HCT116 (cell line): Measurements from ENCODE around the gene SLC35F1. TPM values are rescaled to one million over a fixed set of nuclear protein-coding genes. Genes with fewer than 3 reads are reported as not detected.

Experiments used
- ATAC-seq: fragments of 200-7000 bp; cut with Tn5 transposase; 2 replicates; pipeline ENCODE4 v1.9.1; 2020; ENCODE audit warnings: mild to moderate bottlenecking, moderate library complexity
- BruUV-seq: library from RNA; stranded (reverse); fragments of 400-500 nt; replicated peaks from 2 replicates; lab custom pipeline; 2021; lab: Mats Ljungman, UMichigan
- CTCF ChIA-PET: fragments of 300-600 bp; sonication (Branson Sonifier 250); formaldehyde crosslinking; loops from one replicate; lab custom pipeline; 2021; ENCODE audit warnings: antibody characterized with exemption; lab: Charles Lee
- POLR2A ChIA-PET: fragments of 300-600, 350-600 bp; sonication (Branson Sonifier 250); formaldehyde crosslinking; loops from one replicate; lab custom pipeline; 2021; ENCODE audit warnings: antibody characterized with exemption; lab: Charles Lee
- RAD21 ChIA-PET, 2 experiments: fragments of 300-600 bp; sonication (Branson Sonifier 250); formaldehyde crosslinking; loops; one replicate each; lab custom pipeline; 2023; ENCODE audit warnings: low total read pairs in 2 of 2; ENCODE audit not compliant: uncharacterized antibody in 2 of 2, unreplicated experiment in 2 of 2, low non-redundant PET in 1 of 2; lab: Charles Lee
- DNase-seq: peaks from one replicate; pipeline ENCODE4 v3.0.0-alpha.2; 2010; ENCODE audit warnings: low read depth, low spot score
- H2AFZ ChIP-seq: fragments of 200-600 bp; shearing (Covaris generic), sonication (generic); 2 replicates; pipeline ENCODE4 v1.6.1; 2017; ENCODE audit warnings: low read depth, mixed run types, mixed read lengths, antibody characterized with exemption, low read length; ENCODE audit not compliant: poor library complexity, severe bottlenecking
- H3K27ac ChIP-seq: 2 replicates; pipeline ENCODE4 v1.5.1; 2012; ENCODE audit warnings: low read depth, low read length
- H3K27me3 ChIP-seq: fragments of 200-600 bp; sonication (generic); 2 replicates; pipeline ENCODE4 v1.6.1; 2016; ENCODE audit warnings: mixed run types, low read length, mixed read lengths; ENCODE audit not compliant: insufficient read depth
- H3K36me3 ChIP-seq, 2 experiments: fragments of 200-500 bp in 1 of 2; fragments of 200-600 bp in 1 of 2; sonication (Bioruptor generic) in 1 of 2; sonication (generic) in 1 of 2; 2 replicates each; pipeline versions ENCODE4 v1.5.1 to v1.6.1; 2014 to 2016; ENCODE audit warnings: low read length in 2 of 2, inconsistent platforms in 1 of 2, mixed read lengths in 1 of 2, mixed run types in 1 of 2; ENCODE audit not compliant: insufficient read depth in 2 of 2, control insufficient read depth in 1 of 2
- H3K4me1 ChIP-seq, 2 experiments: fragments of 200-600 bp in 1 of 2; sonication (generic) in 1 of 2; 2 replicates each; pipeline versions ENCODE4 v1.5.1 to v1.6.1; 2012 to 2017; ENCODE audit warnings: low read length in 2 of 2, inconsistent platforms in 1 of 2, mild to moderate bottlenecking in 1 of 2, mixed read lengths in 1 of 2, mixed run types in 1 of 2, moderate library complexity in 1 of 2; ENCODE audit not compliant: insufficient read depth in 2 of 2, control insufficient read depth in 1 of 2
- H3K4me2 ChIP-seq: fragments of 200-600 bp; sonication (generic); 2 replicates; pipeline ENCODE4 v1.6.1; 2017; ENCODE audit warnings: mixed run types, low read length, mixed read lengths
- H3K4me3 ChIP-seq, 2 experiments: fragments of 200-600 bp in 1 of 2; sonication (generic) in 1 of 2; replicated peaks in 1 of 2; 2 replicates each; pipeline ENCODE4 v1.5.1; 2011 to 2016; ENCODE audit warnings: low read length in 2 of 2, control low read depth in 1 of 2, low read depth in 1 of 2, mild to moderate bottlenecking in 1 of 2, mixed read lengths in 1 of 2, mixed run types in 1 of 2
- H3K79me2 ChIP-seq: fragments of 200-600 bp; sonication (generic); 2 replicates; pipeline ENCODE4 v1.6.1; 2017; ENCODE audit warnings: mild to moderate bottlenecking, mixed run types, low read length, moderate library complexity, mixed read lengths; ENCODE audit not compliant: insufficient read depth
- H3K9ac ChIP-seq: fragments of 200-600 bp; sonication (generic); 2 replicates; pipeline ENCODE4 v1.6.1; 2016; ENCODE audit warnings: low read length, mixed read lengths
- H3K9me2 ChIP-seq: fragments of 200-600 bp; sonication (generic), shearing (Covaris generic); 2 replicates; pipeline ENCODE4 v1.6.1; 2017; ENCODE audit warnings: mixed run types, mild to moderate bottlenecking, moderate library complexity; ENCODE audit not compliant: insufficient read depth
- H3K9me3 ChIP-seq, 2 experiments: fragments of 200-500 bp in 1 of 2; fragments of 200-600 bp in 1 of 2; sonication (Bioruptor generic) in 1 of 2; sonication (generic) in 1 of 2; 2 replicates each; pipeline ENCODE4 v1.6.1; 2014 to 2017; ENCODE audit warnings: low read length in 2 of 2, mixed read lengths in 2 of 2, inconsistent platforms in 1 of 2, low read depth in 1 of 2, mild to moderate bottlenecking in 1 of 2, mixed run types in 1 of 2, moderate library complexity in 1 of 2; ENCODE audit not compliant: control insufficient read depth in 1 of 2, insufficient read depth in 1 of 2
- H4K20me1 ChIP-seq: fragments of 200-600 bp; sonication (generic), shearing (Covaris generic); 2 replicates; pipeline ENCODE4 v1.6.1; 2017; ENCODE audit warnings: mixed run types, mild to moderate bottlenecking, moderate library complexity; ENCODE audit not compliant: insufficient read depth
- ATF3 ChIP-seq: IDR thresholded peaks from 2 replicates; pipeline ENCODE4 v1.6.1; 2012
- CBX3 ChIP-seq: IDR thresholded peaks from 2 replicates; pipeline ENCODE4 v1.6.1; 2012; ENCODE audit warnings: low read depth
- CEBPB ChIP-seq: IDR thresholded peaks from 2 replicates; pipeline ENCODE4 v1.6.1; 2012; ENCODE audit warnings: low read depth
- ELF1 ChIP-seq: IDR thresholded peaks from 2 replicates; pipeline ENCODE4 v1.6.1; 2012; ENCODE audit warnings: low read depth, borderline replicate concordance
- EZH2 ChIP-seq: fragments of 200-600 bp; sonication (generic); IDR thresholded peaks from 2 replicates; pipeline ENCODE4 v1.6.1; 2017; ENCODE audit warnings: antibody characterized with exemption, mixed run types
- POLR2A ChIP-seq: IDR thresholded peaks from 2 replicates; pipeline ENCODE4 v1.7.0; 2011; ENCODE audit warnings: borderline replicate concordance; ENCODE audit not compliant: insufficient read depth, insufficient read length; ENCODE audit errors: extremely low read depth
- RAD21 ChIP-seq: IDR thresholded peaks from 2 replicates; pipeline ENCODE4 v1.6.1; 2012; ENCODE audit warnings: low read depth, mild to moderate bottlenecking
- SP1 ChIP-seq: IDR thresholded peaks from 2 replicates; pipeline ENCODE4 v1.6.1; 2012; ENCODE audit warnings: low read depth
- SRF ChIP-seq: IDR thresholded peaks from 2 replicates; pipeline ENCODE4 v1.6.1; 2012; ENCODE audit warnings: low read depth
- TCF7L2 ChIP-seq: IDR thresholded peaks from 2 replicates; pipeline ENCODE4 v1.7.0; 2011; ENCODE audit warnings: borderline replicate concordance, inconsistent platforms; ENCODE audit not compliant: insufficient read depth, insufficient read length; ENCODE audit errors: extremely low read depth
- YY1 ChIP-seq: IDR thresholded peaks from 2 replicates; pipeline ENCODE4 v1.6.1; 2011; ENCODE audit warnings: low read length, low read depth, moderate library complexity, mild to moderate bottlenecking; ENCODE audit not compliant: insufficient replicate concordance; ENCODE audit errors: extremely low read depth
- ZBTB33 ChIP-seq: IDR thresholded peaks from 2 replicates; pipeline ENCODE4 v1.6.1; 2011; ENCODE audit warnings: mild to moderate bottlenecking, low read length, moderate library complexity; ENCODE audit not compliant: insufficient replicate concordance; ENCODE audit errors: extremely low read depth
- intact Hi-C: fragments of 100-400 bp; cut with micrococcal nuclease; formaldehyde crosslinking; loops from 2 replicates; pipeline ENCODE4 v1.10.0; 2022
- total RNA-seq: library from RNA; stranded (reverse); gene quantifications from one replicate; pipeline ENCODE4 v1.2.1, GENCODE V29; 2021; ENCODE audit not compliant: unreplicated experiment
- TF ChIP-seq, protein P1 (sequence below): IDR thresholded peaks from 2 replicates; pipeline ENCODE4 v1.6.1; 2012; ENCODE audit warnings: low read depth

Gene SLC35F1
- total RNA-seq, 1 experiment from 2014 or later: 0.07 TPM

DNA sequence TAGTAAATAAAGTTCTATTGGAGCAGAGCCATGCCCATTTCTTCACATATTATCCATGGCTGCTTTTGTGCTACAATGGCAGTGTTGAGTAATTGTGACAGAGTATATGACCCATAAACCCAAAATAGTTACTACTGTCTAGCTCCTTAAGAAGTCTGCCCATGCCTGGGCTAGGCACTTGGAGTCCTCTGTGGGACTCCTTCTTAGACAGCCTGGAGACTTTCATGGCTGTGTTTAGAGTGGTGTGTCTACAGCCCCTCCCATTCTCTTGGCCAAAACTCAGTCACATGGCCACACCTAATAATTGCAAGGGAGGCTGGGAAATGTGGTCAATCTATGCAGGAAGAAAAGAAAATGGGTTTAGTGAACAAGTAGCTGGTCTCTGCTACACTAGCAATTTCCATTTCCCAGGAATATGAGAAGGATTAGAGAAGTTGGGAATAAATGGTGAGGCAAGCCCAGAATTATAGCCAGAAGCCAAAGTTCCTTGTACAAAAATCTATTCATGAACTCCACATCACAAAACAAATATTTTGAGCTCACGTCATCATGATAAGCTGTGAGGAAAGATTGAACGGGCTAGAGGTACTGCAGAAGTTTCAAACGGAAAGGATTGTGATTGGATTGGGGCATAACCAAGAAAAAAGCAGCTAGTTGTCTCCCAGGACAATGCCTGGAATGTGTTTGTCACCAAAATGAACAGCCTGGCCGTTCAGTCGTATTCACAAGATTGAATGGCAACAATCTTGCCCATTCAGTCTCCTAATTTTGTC is 389.3 kb downstream of the SLC35F1 start (continued):
- TF ChIP-seq YY1: no peak
- no peak for TF ChIP-seq CBX3
- TF ChIP-seq EZH2: no peak
- no peak for TF ChIP-seq POLR2A
- no peak for TF ChIP-seq SP1

DNA sequence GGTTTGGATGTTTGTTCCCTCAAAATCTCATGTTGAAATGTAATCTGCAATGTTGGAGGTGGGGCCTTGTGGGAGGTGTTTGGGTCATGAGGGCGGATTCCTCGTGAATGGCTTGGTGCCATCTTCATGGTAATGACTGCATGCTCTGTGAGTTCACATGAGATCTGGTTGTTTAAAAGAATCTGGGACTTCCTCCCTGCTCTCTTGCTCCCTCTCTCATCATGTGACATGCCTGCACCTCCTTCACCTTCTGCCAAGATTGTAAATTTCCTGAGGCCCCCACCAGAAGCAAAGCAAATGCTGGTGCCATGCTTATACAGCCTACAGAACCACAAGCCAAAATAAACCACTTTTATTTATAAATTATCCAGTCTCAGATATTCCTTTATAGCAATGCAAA is 390.8 kb downstream of the SLC35F1 start:
- Histone ChIP-seq H3K9ac (no peak overlapping the region), H3K79me2 (no peaks in the 10 kb centered on the region), H4K20me1 (no peaks in the 10 kb centered on the region), H3K27ac (no peak overlapping the region), H3K27me3 (no peaks in the 10 kb centered on the region), H3K4me1 (no peaks in the 10 kb centered on the region), H3K36me3 (no peaks in the 10 kb centered on the region), H3K4me3 (no peak overlapping the region), H3K9me3 (no peaks in the 10 kb centered on the region), H3K4me2 (no peak overlapping the region), H3K9me2 (no peaks in the 10 kb centered on the region), H2AFZ (peak overlapping the region; percentile 15)
- intact Hi-C loops: no loop called here
- BruUV-seq: no TSS peak
- ChIA-PET POLR2A (no interaction called here), RAD21 (no interaction called here), CTCF (no interaction called here)
- DNase-seq: no peak
- no peak for TF ChIP-seq ZBTB33
- TF ChIP-seq ELF1: no peak
- no peak for TF ChIP-seq SRF
- TF ChIP-seq CEBPB: no peak
- no peak for TF ChIP-seq TCF7L2
- TF ChIP-seq, protein P1, sequence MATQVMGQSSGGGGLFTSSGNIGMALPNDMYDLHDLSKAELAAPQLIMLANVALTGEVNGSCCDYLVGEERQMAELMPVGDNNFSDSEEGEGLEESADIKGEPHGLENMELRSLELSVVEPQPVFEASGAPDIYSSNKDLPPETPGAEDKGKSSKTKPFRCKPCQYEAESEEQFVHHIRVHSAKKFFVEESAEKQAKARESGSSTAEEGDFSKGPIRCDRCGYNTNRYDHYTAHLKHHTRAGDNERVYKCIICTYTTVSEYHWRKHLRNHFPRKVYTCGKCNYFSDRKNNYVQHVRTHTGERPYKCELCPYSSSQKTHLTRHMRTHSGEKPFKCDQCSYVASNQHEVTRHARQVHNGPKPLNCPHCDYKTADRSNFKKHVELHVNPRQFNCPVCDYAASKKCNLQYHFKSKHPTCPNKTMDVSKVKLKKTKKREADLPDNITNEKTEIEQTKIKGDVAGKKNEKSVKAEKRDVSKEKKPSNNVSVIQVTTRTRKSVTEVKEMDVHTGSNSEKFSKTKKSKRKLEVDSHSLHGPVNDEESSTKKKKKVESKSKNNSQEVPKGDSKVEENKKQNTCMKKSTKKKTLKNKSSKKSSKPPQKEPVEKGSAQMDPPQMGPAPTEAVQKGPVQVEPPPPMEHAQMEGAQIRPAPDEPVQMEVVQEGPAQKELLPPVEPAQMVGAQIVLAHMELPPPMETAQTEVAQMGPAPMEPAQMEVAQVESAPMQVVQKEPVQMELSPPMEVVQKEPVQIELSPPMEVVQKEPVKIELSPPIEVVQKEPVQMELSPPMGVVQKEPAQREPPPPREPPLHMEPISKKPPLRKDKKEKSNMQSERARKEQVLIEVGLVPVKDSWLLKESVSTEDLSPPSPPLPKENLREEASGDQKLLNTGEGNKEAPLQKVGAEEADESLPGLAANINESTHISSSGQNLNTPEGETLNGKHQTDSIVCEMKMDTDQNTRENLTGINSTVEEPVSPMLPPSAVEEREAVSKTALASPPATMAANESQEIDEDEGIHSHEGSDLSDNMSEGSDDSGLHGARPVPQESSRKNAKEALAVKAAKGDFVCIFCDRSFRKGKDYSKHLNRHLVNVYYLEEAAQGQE: no peak
- TF ChIP-seq RAD21: no peak
- TF ChIP-seq YY1: no peak
- no peak for TF ChIP-seq ATF3
- ATAC-seq: no peak
